Measurements from ENCODE around the gene SNUPN.

SNUPN gene

DNA sequence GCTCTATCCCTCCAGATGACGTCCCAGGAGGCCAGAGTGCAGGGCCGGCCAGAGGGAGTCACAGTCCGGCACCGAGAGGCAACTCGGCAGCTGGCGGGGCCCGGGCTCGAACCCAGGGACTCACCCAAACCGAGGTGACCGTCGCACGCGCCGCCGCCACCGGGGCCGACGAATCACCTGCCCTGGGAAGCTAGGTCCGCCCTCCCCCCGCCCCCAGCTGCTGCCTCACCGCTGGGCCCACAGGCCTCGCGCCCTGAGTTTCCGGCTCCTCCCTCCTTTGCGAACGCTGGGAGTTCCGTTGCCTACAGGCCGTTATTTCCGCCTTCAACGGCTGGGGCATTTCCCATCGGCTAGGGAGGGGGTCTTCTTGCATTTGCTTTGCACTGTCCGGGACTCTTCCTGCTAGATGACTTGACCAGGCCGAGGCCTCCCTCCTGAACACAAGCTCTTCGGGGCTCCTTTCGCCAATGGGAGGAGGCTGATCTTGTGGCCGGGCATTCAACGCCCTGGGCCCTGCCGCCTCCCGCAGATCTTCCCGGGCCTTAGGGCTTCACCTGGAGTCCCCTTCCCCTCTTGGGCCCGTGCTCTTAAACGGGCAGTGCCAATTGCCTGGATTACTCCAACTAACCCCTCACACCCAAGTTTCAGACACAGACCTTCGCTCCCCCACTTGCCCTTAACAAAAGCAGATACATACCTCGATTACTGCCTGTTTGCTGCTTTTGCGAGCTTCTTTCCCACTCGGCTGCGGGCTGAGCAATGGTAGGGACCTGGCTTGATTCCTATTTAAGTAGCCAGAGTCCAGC, at the start of gene SNUPN:
Gene SNUPN (minus strand): TSS at position 184 of the 806 bp plus-strand sequence. CDS start 4,674 bp downstream, outside the sequence.
- Histone ChIP-seq H3K27ac (ENCODE audit: poor library complexity, severe bottlenecking) (peak within 1 kb of the TSS; percentile 90), H3K9me3 (ENCODE audit: severe bottlenecking) (no peaks in the 10 kb centered on the region), H3K4me1 (ENCODE audit: insufficient read depth, poor library complexity, severe bottlenecking) (peaks cover 26% of the 10 kb centered on the region), H3K27me3 (ENCODE audit: insufficient read depth, poor library complexity, severe bottlenecking) (no peaks in the 10 kb centered on the region), H3K4me3 (ENCODE audit: severe bottlenecking) (peak within 1 kb of the TSS; percentile 86), H3K36me3 (ENCODE audit: low read depth) (no peaks in the 10 kb centered on the region)
- TF ChIP-seq, protein P1, sequence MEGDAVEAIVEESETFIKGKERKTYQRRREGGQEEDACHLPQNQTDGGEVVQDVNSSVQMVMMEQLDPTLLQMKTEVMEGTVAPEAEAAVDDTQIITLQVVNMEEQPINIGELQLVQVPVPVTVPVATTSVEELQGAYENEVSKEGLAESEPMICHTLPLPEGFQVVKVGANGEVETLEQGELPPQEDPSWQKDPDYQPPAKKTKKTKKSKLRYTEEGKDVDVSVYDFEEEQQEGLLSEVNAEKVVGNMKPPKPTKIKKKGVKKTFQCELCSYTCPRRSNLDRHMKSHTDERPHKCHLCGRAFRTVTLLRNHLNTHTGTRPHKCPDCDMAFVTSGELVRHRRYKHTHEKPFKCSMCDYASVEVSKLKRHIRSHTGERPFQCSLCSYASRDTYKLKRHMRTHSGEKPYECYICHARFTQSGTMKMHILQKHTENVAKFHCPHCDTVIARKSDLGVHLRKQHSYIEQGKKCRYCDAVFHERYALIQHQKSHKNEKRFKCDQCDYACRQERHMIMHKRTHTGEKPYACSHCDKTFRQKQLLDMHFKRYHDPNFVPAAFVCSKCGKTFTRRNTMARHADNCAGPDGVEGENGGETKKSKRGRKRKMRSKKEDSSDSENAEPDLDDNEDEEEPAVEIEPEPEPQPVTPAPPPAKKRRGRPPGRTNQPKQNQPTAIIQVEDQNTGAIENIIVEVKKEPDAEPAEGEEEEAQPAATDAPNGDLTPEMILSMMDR (IDR thresholded peaks at IDR 0.05; ENCODE audit: poor library complexity, severe bottlenecking) = no peak
- ATAC-seq (ENCODE audit: low read depth) = peak; percentile 84
- peak; percentile 95 for DNase-seq (ENCODE audit: low spot score)

DNA sequence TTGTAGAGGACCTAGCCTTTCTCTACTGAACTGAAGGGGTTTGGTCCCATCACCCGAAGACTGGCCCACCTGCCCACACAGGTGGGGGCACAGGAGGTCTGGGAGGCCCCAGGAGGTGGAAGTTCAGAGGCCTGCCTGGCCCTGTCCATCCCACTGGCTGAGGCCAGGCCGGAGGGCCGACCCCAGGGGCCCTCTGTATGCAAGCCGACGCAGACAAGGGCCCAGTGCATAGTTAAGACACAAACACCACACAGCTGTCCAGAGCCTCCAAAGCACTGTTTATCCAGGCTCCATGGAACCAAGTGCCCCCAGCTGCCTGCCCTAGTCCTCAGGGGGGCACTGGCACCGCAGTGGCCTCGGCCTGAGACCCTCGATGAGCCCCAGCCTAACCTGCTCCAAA, 48.8 kb upstream of the SNUPN start:
- DNase-seq (ENCODE audit: low spot score) = no peak
- H3K4me1 ChIP-seq (ENCODE audit: insufficient read depth, poor library complexity, severe bottlenecking) = peaks cover 32% of the 10 kb centered on the region
- peak overlapping the region; percentile 97 for H3K27ac ChIP-seq (ENCODE audit: poor library complexity, severe bottlenecking)
- H3K36me3 ChIP-seq (ENCODE audit: low read depth) = no peaks in the 10 kb centered on the region
- TF ChIP-seq, protein P1 (IDR thresholded peaks at IDR 0.05; ENCODE audit: poor library complexity, severe bottlenecking) = no peak
- ATAC-seq (ENCODE audit: low read depth) = no peak
- no peak overlapping the region for H3K4me3 ChIP-seq (ENCODE audit: severe bottlenecking)
- no peaks in the 10 kb centered on the region for H3K27me3 ChIP-seq (ENCODE audit: insufficient read depth, poor library complexity, severe bottlenecking)
- no peaks in the 10 kb centered on the region for H3K9me3 ChIP-seq (ENCODE audit: severe bottlenecking)

DNA sequence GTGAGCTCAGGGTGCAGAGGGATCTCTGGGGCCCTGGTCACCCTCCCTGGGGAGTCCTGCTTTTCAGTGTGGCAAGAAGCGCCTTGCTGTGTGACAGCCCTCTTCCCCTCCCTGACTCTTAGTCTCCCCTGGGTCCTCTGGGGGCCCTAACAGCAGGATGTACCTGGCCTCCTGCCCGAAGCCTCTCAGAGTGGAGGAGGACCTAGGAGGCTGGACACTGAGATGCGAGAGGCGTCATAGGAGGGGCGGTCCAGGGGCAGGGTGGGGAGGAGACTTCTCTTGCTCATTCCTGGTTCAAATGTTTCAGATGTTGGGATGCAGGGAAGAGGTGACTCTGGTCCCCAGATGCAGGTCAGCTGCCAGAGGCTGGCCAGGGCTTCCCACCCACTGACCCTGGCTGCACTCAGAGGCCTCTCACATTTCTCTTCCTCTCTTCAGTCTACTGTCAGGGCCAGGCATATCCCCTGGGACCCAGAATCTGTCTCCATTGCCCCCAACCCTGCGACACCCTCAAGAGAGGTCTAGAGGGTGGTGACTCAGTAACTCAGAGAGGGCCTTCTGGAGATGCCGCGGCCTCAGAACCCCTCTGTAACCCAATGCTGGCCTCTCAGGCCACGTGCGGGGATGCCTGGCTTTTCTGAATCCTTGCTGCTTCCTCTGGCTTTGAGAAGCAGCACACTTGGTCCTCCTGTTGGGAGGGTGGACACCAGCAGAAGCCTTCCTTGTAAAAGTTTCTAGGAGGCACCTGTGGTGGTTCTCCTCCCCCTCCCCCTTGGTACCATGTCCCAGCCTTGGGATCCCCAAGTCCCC, 48.1 kb upstream of the SNUPN start:
- no peak for ATAC-seq (ENCODE audit: low read depth)
- Histone ChIP-seq H3K27ac (ENCODE audit: poor library complexity, severe bottlenecking) (peak overlapping the region; percentile 97), H3K9me3 (ENCODE audit: severe bottlenecking) (no peaks in the 10 kb centered on the region), H3K4me3 (ENCODE audit: severe bottlenecking) (no peak overlapping the region), H3K27me3 (ENCODE audit: insufficient read depth, poor library complexity, severe bottlenecking) (no peaks in the 10 kb centered on the region), H3K4me1 (ENCODE audit: insufficient read depth, poor library complexity, severe bottlenecking) (peaks cover 31% of the 10 kb centered on the region), H3K36me3 (ENCODE audit: low read depth) (no peaks in the 10 kb centered on the region)
- no peak for DNase-seq (ENCODE audit: low spot score)
- TF ChIP-seq, protein P1 (IDR thresholded peaks at IDR 0.05; ENCODE audit: poor library complexity, severe bottlenecking) = no peak

DNA sequence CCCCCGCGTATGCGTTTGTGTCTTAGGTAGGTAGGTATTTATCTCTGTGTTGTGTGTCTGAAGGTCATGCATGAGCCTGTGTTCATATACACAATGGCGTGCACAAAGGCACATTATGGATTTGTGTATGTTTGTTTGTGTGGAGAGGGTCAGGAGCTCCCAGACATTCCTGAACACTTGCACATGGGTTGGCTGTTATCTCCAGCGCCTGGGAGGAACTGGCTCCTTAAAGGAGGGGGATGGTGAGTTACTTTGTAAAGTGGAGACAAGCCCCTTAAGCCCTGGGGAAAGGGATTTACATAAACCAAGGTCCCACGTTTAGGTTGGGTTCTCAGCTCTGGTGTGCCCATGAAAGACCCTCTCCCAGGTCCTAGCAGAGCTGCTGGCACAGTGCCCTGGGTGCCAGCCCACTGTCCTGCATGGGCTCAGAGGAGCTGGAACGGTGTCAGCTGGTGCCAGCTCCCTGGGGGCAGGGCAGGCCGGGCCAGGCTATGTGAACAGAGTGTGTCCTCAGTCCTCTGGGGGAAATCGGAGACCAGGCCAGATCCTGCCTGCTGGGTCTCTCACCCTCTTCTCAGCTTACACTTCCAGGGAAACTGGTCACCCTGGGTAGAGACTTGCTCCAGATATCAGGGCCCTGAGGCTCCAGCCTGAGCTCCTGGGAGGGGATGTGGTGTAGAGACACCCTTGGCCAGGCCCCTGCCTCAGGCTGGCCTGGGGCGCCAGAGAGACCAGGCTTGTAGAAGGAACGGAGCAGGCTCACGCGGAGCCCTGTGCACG, 47.3 kb upstream of the SNUPN start:
- Histone ChIP-seq H3K4me3 (ENCODE audit: severe bottlenecking) (no peak overlapping the region), H3K9me3 (ENCODE audit: severe bottlenecking) (no peaks in the 10 kb centered on the region), H3K4me1 (ENCODE audit: insufficient read depth, poor library complexity, severe bottlenecking) (peaks cover 35% of the 10 kb centered on the region), H3K36me3 (ENCODE audit: low read depth) (no peaks in the 10 kb centered on the region), H3K27ac (ENCODE audit: poor library complexity, severe bottlenecking) (peak overlapping the region; percentile 97), H3K27me3 (ENCODE audit: insufficient read depth, poor library complexity, severe bottlenecking) (no peaks in the 10 kb centered on the region)
- TF ChIP-seq, protein P1 (IDR thresholded peaks at IDR 0.05; ENCODE audit: poor library complexity, severe bottlenecking) = no peak
- ATAC-seq (ENCODE audit: low read depth) (peak; percentile 34), DNase-seq (ENCODE audit: low spot score) (no peak)

Measured in RWPE2 (cell line).